Stimulated activated naive CD4-positive, alpha-beta T cell treated with Interleukin-2 at 50 U/mL for 16 hours (primary cell): ENCODE data around the gene SELPLG.
"Not testable (repeated sequence)": the region's sequence is repeated elsewhere in the genome, so short reads cannot be mapped to it uniquely, and the experiment has no call there.

Experiments used
- DNase-seq: peaks from one replicate; lab custom pipeline; 2025; lab: John Stamatoyannopoulos, UW

The SELPLG gene

DNA sequence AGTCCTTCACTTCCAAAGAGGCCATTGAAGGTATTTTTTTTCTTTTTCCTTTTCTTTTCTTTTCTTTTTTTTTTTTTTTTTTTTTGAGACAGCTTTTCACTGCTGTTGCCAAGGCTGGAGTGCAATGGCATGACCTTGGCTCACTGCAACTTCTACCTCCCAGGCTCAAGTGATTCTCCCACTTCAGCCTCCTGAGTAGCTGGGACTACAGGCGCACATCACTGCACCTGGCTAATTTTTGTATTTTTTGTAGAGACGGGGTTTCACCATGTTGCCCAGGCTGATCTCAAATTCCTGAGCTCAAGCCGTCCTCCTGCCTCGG lies 14.8 kb downstream of the SELPLG start:
- DNase-seq, result not testable (repeated sequence)

DNA sequence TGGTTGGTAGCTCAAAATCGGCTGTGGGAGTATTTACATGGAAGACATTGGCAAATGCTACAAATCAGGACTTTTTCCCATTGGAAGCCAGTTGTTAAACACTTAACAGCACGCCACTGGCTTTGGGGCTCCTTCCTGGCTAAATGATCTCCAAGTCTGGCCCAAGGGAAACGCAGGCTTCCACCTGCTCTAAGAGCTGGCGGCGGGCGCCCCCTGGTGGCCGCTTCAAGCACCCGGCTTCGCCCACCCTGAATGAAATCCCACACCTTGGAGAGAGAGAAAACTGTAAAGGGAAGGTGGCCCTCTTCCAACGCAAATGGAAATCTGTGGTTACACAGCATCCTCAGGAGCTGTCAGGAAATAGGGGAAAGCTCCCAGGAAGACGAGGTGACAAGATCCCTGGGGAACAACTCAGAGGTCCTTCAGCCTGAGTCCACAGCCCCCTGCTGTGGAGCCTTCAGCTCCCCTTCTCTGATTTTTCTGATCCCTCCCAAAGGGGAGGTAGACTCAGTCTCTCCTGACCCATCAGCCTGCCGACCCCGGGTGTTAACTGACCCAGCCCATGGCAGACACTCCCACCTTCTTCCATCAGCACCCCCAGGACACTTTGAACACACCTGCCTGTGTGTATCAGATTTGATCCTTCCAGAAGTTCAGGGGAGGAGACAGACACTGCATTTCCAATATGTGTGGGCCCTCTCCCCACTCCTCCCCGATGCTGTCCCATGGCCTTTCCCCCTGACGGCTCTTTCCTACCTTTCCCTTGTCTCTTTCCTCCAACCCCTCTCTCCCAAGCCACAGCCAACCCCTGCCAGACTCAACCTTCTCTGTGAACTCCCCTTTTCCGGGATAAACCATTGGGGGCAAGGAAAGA lies 15.4 kb downstream of the SELPLG start:
- DNase-seq, result peak; percentile 67

DNA sequence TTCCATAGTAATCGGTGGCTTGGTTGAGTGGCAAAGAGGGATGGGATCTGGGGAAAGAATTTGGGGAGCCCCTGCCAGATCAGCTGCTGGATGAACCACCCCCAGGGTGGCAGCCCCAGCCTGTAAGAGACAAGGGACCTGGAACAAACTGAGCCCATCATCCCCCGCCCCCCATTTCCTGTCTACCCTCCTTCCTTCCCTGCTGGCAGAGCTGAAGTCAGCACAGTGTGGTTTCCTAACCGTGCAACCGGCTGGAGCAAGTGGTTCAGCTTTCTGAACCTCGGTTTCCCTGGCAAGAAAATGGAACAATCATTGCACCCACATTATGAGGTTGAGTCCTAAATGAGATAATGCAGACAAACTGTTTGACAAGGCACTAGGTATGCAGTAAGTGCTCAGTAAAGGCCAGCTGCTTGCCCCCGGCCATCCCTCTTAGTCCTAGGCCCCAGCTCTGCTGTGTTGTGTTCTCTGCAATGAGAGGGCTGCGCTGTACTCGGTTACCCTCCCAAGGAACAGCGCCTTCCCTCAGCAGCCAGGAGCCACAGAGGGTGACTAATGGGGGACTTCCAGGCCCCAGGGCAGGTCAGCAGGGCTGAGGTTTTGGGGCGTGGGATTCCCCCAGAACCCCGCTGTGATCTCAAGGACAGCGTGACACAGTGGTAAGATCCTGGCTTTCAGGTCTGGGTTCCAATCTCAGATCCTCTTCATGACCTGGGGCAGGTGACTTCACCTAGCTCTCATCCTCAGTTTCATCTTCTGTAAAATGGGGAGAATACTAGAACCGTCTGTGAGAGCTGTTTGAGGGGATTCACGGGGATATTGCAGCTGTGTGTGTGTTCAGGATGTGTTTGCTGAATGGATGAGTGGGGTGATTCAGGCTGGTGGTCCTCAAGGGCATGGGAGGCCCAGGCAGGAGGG lies 16.5 kb downstream of the SELPLG start:
- DNase-seq, result peak; percentile 88

DNA sequence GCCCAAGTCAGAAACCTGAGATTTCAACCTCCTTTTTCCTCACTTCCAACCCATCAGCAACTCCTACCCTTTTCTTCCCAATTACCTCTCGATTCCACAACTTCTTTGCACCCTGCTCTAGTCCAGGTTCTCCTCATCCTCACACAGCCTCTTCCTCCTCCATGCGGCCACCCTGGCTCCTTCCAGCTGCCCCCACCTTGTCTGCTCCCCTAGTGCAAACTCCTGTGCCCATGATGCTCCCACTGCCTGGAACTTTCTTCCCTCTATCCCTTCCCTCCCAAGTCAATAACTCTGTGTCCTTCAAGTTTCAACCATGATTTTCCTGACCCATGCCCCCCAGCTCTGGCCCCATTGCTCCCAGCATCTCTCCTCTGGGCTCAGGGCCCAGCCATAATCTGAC lies 17.3 kb downstream of the SELPLG start:
- no peak for DNase-seq

DNA sequence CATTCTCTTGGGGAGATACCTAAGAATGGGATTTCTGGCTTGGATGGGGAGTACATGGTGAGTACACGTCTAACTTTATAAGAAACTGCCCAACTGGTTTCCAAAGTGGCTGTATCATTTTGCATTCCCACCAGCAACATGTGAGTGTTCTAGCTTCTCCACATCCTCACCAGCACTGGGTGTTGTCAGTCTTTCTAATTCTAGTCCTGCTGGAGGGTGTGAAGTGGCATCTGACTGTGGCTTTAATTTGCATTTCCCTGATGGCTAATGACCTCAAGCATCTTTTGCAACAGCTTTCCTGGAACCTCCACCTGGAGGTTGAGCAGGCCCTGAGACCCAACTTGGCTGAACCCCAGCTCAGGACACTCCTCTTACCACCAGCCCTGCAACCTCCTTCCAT lies 17.8 kb downstream of the SELPLG start:
- DNase-seq, result no peak

DNA sequence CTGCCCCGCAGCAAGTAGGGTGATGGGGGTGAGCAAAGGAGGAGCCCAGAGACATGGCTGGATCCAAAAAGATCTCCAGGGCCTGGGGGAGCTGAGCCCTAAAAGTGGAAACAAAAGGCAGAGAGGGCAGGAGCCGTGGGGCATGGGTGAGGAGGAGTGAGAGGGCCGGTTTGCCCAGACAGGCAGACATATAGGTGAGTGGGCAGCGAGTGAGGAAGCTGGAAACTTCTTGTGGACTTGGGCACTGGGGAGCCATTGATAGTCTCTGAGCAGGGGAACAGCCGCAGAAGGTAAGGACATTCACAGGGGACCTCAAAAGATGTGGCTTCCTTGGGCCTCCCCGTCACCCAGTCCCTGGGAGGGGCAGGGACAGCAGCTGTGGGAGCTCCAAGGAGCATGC lies 19.1 kb downstream of the SELPLG start:
- DNase-seq, result no peak

DNA sequence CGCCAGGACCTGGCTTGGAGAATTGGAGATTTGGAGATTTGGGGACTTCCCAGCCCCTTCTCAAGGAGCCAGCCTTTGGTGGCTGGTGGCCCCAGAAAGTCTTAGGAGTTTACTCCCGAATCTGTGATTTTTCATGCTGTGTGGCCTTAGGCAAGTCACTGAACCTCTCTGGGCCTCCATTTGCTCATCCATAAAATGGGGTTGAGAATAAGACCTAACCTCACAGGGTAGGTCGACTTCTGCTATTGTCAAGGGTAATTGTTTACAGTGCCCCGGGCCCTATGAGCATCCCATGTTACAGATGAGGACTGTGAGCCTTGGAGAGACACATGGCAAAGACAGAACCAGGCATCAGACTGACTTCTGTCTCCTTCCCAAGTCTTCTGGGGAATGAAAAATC lies 19.7 kb downstream of the SELPLG start:
- DNase-seq, result no peak

DNA sequence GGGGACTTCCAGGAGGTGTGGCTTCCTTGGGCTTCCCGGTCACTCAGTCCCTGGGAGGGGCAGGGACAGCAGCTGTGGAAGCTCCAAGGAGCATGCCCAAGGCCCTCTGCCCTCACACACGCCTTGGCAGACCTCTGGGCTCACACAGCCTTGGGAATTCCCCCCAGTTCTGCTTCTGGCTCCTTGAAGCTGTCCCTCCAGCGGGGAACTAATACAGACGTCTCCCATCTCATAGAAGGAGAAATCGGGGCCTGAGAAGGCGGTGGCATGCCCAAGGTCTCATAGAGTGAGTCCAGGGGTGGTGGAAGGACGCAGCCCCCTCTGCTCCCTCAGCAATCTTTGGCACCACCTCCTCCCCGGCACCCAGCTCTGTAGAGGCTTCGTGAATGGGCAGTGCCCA lies 20.1 kb downstream of the SELPLG start:
- DNase-seq, result no peak

DNA sequence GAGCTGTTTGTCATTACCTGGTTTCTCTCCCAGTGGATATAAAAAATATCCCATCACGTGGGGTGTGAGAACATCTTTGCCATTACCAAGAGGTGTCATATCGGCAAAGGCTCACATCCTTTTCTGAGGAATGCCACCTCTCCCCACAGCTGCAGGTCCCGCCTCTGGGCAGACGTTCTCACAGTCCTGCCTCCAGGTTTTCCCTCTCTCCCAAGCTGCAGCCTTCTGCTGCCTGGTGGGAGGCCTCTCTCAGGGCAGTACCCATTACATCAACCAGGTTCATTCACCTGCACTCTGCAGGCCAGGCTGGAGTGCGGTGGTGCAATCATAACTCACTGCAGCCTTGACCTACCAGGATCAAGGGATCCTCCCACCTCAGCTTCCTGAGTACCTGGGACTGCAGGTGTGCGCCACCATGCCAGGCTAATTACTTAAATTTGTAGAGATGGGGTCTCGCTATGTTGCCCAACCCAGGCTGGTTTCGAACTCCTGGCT lies 20.9 kb downstream of the SELPLG start:
- DNase-seq, result no peak

DNA sequence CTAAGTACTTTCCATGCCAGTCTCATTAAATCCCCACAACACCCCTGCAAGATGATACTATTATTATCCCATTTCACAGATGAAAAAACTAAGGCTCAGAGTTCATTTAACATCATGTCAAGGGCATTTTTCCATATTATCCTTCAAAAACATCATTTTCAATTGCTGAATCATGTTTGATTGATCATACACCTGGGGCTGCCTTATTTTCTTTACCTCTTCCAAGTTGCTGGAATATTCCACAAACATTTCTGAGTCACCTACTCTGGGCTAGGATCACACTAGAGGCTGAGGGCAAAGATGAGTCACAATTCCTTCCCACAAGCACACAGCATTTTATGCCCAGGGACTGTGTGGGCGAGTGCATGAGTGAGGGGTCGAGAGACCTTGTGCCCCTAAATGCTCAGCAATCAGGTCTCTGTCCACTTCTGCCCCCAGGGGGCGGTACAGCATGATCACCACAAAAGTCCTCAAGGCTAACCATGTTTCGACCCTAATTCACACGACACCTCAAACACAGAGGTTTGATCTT lies 21.7 kb downstream of the SELPLG start:
- DNase-seq, result peak; percentile 49

DNA sequence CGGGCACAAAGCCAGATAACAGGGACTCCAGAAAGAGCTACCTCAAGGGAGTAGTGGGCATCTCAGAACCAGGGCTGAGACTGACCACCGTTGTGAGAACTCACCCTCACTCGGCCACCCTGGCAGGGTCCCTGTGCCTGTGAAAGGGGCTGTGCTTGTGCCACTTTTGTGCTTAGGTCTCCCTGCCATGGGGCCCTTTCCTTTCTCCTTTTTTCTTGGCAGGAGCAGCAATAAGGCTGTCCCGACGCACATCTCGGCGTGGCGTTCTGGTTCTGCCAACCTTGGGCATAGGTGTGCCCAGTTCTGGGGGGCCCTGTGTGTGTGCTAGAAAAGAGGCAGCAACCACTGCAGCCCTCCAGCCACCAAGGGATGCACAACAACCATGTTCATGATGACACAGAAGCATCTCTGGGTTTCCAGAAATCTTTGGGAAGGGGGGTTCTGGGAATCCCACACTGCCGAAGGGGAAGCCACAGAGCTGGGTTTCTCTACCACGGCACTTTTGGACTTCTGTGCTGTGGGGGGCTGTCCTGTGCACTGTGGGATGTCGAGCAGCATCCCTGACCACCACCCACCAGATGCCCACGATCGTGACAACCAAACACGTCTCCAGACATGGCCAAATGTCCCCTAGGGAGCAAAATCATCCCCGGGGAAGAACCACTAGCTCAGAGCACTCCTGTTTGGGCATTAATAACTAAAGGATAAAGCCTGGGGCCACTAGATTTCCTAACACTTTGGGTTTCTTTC lies 22.7 kb downstream of the SELPLG start:
- no peak for DNase-seq

DNA sequence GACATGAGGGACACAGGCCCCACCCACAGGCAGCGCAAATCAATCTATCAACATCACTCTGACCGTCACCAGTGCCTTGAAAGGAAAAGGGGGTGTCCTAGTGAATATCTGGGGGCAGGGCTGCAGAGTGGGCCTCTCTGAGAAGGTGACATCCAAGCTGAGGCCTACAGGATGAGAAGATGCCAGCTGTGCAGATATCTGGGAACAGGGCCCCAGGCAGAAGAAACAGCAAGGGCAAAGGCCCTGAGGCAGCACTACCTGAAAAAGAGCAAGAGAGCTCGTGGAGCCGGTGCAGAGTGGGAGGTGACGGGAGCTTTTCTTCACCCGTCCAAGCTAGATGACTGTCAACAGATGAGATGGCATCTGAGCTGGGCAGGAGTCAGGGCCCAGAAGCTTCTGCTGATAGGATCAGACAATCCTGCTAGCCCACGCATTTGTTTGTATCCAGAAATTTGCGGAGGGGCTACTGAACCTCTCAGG lies 23.3 kb downstream of the SELPLG start:
- no peak for DNase-seq

DNA sequence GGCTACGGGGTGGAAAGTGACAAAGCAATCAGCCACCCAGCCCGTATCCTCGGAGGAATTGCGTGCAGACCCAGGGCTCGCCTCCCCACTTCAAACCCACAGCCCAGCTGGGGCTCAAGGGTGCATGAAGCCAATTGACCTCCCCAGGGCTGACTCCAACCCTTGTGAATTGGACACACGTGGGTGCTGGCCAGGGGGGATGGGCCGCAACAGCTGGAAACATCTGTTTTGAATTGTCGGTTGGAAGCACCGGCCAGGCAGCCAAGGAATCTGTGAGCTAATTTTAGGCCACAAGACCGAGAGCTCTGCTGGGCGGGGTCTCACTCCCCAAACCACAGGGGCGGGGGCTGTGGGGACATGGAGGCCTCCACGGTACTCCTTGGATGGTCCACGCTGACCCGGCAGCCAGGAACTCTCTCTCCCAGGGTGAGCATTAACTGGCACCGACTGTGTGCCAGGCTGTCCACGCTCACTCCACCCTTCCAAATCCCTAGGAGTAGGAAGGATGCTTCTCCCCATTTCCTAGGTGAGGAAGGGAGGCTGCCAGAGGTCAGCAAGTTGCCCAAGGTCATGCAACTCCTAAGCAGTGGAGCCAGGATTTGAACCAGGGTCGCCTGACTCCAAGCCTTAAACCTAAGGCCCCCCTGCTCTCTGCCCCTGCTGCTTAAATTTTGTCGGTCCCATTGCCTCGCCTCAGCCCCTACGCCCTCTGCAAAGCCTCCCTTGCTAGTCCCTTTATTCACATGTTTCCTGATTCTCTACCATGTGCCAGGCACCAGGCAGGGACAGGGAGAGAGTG lies 24.0 kb downstream of the SELPLG start:
- DNase-seq, result no peak

DNA sequence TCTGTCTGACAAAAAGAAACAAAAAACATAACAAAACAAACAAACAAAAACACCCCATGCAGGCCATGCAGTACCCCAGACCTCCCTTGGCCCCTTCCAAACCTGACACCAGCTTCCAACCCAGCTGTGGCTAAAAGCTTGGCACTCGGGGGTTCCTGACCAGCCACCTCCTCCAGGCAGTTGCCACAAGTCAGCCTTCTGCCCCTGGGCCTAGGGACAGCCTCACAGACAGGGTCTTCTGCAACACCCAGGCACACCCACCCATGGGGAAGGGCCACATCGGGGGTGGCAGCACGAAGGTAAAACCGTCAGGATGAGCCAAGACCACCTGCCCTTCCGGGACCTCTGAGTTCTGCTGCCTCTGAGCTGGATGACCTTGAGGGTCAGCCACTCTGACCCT lies 25.1 kb downstream of the SELPLG start:
- no peak for DNase-seq

DNA sequence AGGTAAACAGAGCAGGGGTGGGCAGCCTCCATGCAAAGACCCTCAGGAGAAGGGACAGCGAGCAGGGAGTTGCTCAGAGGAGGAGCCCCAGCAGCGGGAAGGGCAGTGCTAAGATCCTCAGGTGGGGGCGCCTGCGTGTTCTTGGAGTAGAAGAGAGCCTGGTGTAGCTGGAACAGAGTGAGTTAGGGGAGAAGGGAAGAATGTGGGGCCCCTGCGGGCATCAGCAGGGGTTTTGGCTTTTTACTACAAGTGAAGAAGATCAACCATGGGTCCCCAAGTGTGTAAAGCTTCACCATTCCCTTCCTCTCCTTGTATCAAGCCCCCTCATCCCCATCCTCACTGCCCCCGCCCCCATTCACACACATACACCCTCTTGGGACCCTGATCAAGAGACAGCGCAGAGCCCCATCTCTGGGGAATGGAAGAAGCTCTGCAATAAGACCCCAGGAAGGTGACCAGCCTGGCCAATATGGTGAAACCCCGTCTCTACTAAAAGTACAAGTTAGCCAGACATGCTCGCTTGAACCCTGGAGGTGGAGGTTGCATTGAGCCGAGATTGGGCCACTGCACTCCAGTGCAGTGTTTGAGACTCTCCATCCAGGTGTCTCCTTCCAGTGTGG lies 25.6 kb downstream of the SELPLG start:
- no peak for DNase-seq

DNA sequence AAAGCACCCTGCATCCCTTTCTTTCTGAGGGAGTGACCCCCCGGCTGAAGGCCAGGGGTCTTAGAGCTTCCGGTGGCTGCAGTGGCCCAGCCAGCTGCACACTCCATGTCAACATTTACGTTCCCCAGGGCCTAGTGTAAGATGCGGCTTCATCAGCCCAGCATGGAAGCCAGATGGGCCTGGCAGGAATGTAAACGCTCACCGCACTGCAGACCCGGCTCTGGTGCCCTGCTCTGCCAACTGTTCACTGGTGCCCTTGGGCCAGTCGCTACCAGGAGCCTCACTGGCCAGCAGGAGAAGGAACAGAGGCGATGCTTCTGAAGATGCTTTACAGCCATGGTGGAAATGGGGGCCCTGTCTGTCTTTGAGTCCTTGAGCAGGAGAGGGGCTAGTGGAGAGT lies 27.2 kb downstream of the SELPLG start:
- no peak for DNase-seq

DNA sequence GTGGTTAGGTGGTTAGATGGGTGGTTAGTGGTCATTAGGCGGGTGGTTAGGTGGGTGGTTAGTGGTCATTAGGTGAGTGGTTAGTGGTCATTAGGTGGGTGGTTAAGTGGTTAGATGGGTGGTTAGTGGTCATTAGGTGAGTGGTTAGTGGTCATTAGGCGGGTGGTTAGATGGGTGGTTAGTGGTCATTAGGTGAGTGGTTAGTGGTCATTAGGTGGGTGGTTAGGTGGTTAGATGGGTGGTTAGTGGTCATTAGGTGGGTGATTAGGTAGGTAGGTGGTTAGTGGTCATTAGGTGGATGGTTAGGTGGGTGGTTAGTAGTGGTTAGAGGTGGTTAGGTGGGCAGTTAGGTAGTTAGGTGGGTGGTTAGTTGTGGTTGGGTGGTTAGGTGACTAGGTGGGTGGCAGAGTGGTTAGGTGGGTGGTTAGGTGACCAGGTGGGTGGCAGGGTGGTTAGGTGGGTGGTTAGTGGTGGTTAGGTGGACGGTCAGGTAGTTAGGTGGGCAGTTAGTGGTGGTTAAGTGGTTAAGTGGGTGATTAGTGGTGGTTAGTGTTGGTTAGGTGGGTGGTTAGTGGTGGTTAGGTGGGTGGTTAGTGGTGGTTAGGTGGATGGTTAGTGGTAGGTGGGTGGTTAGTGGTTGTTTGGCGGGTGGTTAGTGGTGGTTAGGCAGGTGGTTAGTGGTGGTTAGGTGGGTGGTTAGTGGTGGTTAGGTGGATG lies 27.8 kb downstream of the SELPLG start:
- no peak for DNase-seq

DNA sequence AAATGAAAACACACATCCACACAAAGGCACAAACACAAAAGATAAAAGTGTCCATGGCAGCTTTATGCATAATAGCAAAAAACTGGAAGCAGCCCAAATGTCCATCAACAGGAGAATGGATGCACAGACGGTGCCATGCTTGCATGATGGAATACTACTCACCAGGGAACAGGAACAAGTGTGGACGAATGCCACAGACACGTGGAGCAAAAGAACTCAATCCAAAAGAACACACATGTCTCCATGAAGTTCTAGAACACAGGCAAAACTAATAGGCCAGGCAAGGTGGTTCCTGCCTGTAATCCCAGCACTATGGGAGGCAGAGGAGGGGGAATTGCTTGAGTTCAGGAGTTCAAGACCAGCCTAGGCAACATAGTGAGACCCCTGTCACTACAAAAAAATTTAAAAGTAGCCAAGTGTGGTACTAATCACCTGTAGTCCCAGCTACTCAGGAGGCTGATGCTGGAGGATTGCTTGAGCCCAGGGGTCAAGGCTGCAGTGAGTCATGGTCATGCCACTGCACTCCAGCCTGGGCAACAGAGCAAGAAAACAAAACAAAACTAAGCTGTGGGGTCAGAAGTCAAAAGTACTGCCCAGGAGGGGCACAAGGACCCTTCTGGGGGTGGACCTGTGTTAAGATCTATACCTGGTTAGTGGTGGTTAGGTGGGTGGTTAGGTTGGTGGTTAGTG lies 28.5 kb downstream of the SELPLG start:
- no peak for DNase-seq

DNA sequence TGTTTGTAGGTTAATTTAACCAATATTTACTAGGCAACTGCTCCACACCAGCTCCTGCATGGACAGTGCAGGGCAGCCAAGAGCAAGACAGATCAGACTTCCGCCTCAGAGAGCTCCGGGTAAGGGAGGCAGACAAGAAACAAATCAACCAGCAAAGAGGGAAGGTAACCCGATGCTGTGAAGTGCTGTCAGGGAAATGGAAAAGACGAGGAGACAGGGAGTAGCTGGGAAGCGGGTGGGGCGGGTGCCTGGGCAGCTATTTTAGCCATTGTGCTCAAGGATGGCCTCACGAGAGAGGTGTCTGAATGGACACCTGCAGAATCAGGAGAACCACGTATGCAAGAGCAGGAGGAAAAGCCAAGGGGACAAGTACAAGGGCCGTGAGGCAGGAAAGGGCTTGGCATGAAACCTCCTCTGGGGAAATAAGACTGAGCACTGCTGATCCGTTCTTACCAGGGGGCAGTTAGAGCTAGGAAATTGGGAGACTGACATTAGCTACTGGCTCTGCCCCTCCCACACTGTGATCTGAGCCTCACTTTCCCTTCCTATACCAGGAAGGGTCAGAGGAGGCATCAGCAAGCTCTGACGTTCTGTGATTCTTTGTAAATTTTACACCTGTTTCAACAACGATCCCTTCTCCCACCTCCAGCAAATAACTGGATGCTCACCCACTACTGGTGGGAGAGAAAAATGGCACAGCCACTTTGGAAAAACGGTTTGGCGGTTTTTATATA lies 29.3 kb downstream of the SELPLG start:
- DNase-seq, result no peak
